Stomach (tissue), 9 donors: Measurements from ENCODE around the gene ABR. TPM values are rescaled to one million over a fixed set of nuclear protein-coding genes. Genes with fewer than 3 reads are reported as not detected.
"Not testable (repeated sequence)": the region's sequence is repeated elsewhere in the genome, so short reads cannot be mapped to it uniquely, and the experiment has no call there.

Source experiments
- DNase-seq, 2 donors: peaks; one replicate each; pipeline versions ENCODE4 v3.0.0 to v3.0.0-alpha.2; 2013 to 2019
- H3K27ac ChIP-seq, 5 donors: fragments of 200-600 bp in 4 of 5; sonication (generic) in 4 of 5; one replicate each; pipeline ENCODE4 v1.5.1; 2013 to 2019; ENCODE audit warnings: mild to moderate bottlenecking in 1 of 5, moderate library complexity in 1 of 5
- H3K27me3 ChIP-seq, 3 donors: fragments of 200-600 bp; sonication (generic); one replicate each; pipeline ENCODE4 v1.5.1; 2017 to 2019; ENCODE audit warnings: mixed run types in 1 of 3
- H3K36me3 ChIP-seq, 4 donors: fragments of 200-600 bp; sonication (generic); 1 replicate in 3 of 4; 2 replicates in 1 of 4; pipeline ENCODE4 v1.5.1; 2016 to 2019
- H3K4me1 ChIP-seq, 4 donors: fragments of 200-600 bp; sonication (generic); one replicate each; pipeline ENCODE4 v1.5.1; 2016 to 2019
- H3K4me3 ChIP-seq, 4 donors: fragments of 200-600 bp; sonication (generic) in 3 of 4; one replicate each; pipeline ENCODE4 v1.5.1; 2016 to 2019; ENCODE audit warnings: mild to moderate bottlenecking in 1 of 4
- H3K9me3 ChIP-seq, 4 donors: fragments of 200-600 bp; sonication (generic); one replicate each; pipeline ENCODE4 v1.5.1; 2016 to 2019
- EP300 ChIP-seq: sonication (generic); formaldehyde crosslinking; IDR thresholded peaks from one replicate; pipeline ENCODE4 v1.6.1; 2017; ENCODE audit warnings: antibody characterized with exemption
- POLR2A ChIP-seq, 4 donors: fragments of 450-650 bp; IDR thresholded peaks; one replicate each; pipeline ENCODE4 v1.6.1; 2016; ENCODE audit warnings: antibody characterized with exemption in 4 of 4, control low read depth in 2 of 4, mild to moderate bottlenecking in 1 of 4, moderate library complexity in 1 of 4
- POLR2AphosphoS5 ChIP-seq, 3 donors: sonication (generic); formaldehyde crosslinking; IDR thresholded peaks; one replicate each; pipeline ENCODE4 v1.6.1; 2016; ENCODE audit warnings: antibody characterized with exemption in 3 of 3
- WGBS, 5 donors: extraction: QIAGEN DNeasy Blood & Tissue Kit in 3 of 5; methylation state at CpG; one replicate each; pipeline versions ENCODE4 v1.1.5 to v1.1.7; 2013 to 2018; 5-methylcytosine and 5-hydroxymethylcytosine counted together
- intact Hi-C: fragments of 100-400 bp; cut with DNase I; formaldehyde crosslinking; loops from one replicate; pipeline ENCODE4 v1.15.1; 2023; ENCODE audit warnings: low total_unique reads
- polyA plus RNA-seq, 3 donors: library from polyadenylated mRNA; stranded (reverse); fragments of 200-250 nt; gene quantifications; one replicate each; pipeline ENCODE4 v1.2.3, GENCODE V29; 2013
- total RNA-seq, 5 donors: library from RNA; depleted of rRNA; stranded (reverse); fragments of >200 nt; gene quantifications; one replicate each; pipeline versions ENCODE4 v1.1.0 to v1.2.3, GENCODE V29; 2014 to 2016
- TF ChIP-seq, protein P1 (sequence below), 7 experiments: fragments of 450-650 bp in 4 of 7; fragments of 200-600 bp in 3 of 7; sonication (generic) in 3 of 7; IDR thresholded peaks; one replicate each; pipeline ENCODE4 v1.5.1; 2016 to 2019; ENCODE audit warnings: antibody characterized with exemption in 7 of 7, control low read depth in 2 of 7, mild to moderate bottlenecking in 1 of 7
- donor health status: healthy with polysubstance abuse.
- donor health status: Bipolar disorder and iron deficiency.
- donor health status: healthy.

The ABR gene
- total and polyA plus RNA-seq, 8 donors = 28.3 to 1,523 (median 73.4) TPM

DNA sequence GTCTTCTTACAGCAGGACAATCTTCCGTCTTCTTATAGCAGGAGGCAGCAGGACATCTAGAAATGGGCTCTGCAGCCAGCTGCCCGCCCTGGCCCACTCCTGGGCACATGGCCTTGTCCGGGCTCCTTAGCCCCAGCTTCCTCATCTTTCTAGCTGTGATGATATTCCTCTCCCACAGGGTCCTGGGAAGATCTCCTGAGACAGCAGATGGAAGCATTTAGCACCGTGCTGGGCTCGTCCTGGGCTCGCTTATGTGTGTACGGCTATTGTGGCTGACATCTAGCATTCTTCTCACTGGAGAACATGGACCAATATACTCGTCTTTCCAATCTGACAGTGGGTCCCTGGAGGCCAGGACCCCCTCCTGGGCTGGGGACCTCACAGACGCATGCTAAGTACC, 134.3 kb downstream of the ABR start:
- DNase-seq = no peak
- no peak overlapping the region for H3K4me3 ChIP-seq
- intact Hi-C loops = no loop called here
- H3K27me3 ChIP-seq = no peaks in the 10 kb centered on the region
- peaks cover 9 to 83% (median 69%) of the 10 kb centered on the region in 4 donors for H3K36me3 ChIP-seq
- H3K9me3 ChIP-seq = no peaks in the 10 kb centered on the region
- no peak overlapping the region for H3K27ac ChIP-seq
- peaks cover 5 to 45% (median 33%) of the 10 kb centered on the region in 4 donors for H3K4me1 ChIP-seq
- TF ChIP-seq EP300 (no peak), POLR2AphosphoS5 (IDR thresholded peaks at IDR 0.05) (no peak), POLR2A (IDR thresholded peaks at IDR 0.05) (no peak)
- TF ChIP-seq, protein P1, sequence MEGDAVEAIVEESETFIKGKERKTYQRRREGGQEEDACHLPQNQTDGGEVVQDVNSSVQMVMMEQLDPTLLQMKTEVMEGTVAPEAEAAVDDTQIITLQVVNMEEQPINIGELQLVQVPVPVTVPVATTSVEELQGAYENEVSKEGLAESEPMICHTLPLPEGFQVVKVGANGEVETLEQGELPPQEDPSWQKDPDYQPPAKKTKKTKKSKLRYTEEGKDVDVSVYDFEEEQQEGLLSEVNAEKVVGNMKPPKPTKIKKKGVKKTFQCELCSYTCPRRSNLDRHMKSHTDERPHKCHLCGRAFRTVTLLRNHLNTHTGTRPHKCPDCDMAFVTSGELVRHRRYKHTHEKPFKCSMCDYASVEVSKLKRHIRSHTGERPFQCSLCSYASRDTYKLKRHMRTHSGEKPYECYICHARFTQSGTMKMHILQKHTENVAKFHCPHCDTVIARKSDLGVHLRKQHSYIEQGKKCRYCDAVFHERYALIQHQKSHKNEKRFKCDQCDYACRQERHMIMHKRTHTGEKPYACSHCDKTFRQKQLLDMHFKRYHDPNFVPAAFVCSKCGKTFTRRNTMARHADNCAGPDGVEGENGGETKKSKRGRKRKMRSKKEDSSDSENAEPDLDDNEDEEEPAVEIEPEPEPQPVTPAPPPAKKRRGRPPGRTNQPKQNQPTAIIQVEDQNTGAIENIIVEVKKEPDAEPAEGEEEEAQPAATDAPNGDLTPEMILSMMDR (IDR thresholded peaks at IDR 0.05) = no peak
- 85 to 91% (median 87%) methylated on average over 9 of the region's 9 CpGs for WGBS, 5 donors

- H3K27me3 ChIP-seq, intact Hi-C loops, H3K4me3 ChIP-seq, H3K9me3 ChIP-seq, DNase-seq: not testable (repeated sequence)
- Histone ChIP-seq H3K4me1 (peaks cover 13 to 55% (median 43%) of the 10 kb centered on the region in 4 donors), H3K27ac (peak overlapping the region; percentile 26 to 65 (median 54)), H3K36me3 (peaks cover 0 to 82% (median 60%) of the 10 kb centered on the region in 4 donors)
- WGBS, 5 donors = 85 to 93% (median 91%) methylated on average over 12 to 13 of the region's 13 CpGs
Observed at GRCh38 chr17:1044387-1045009, 135.3 kb downstream of the ABR start.

GRCh38 chr17:1043601-1044251, 136.1 kb downstream of the ABR start:
- WGBS, 5 donors = 44 to 65% (median 52%) methylated on average over 6 to 21 of the region's 21 CpGs
- peak overlapping the region in 1 of 4 donors; percentile 12 for H3K4me3 ChIP-seq
- H3K4me1 ChIP-seq = peaks cover 17 to 62% (median 47%) of the 10 kb centered on the region in 4 donors
- H3K36me3 ChIP-seq = peaks cover 0 to 76% (median 57%) of the 10 kb centered on the region in 4 donors
- intact Hi-C loops = no loop called here
- peak overlapping the region; percentile 26 to 65 (median 54) for H3K27ac ChIP-seq
- peak in 1 of 2 donors; percentile 84 for DNase-seq
- no peaks in the 10 kb centered on the region for H3K27me3 ChIP-seq
- H3K9me3 ChIP-seq = no peaks in the 10 kb centered on the region
- TF ChIP-seq, protein P1 (IDR thresholded peaks at IDR 0.05) = no peak
- TF ChIP-seq POLR2AphosphoS5 (IDR thresholded peaks at IDR 0.05) (no peak), EP300 (no peak)

- Histone ChIP-seq H3K4me1 (peaks cover 17 to 51% (median 40%) of the 10 kb centered on the region in 4 donors), H3K27ac (no peak overlapping the region), H3K4me3 (no peak overlapping the region), H3K36me3 (peaks cover 0 to 74% (median 56%) of the 10 kb centered on the region in 4 donors), H3K9me3 (no peaks in the 10 kb centered on the region), H3K27me3 (no peaks in the 10 kb centered on the region)
- intact Hi-C loops = no loop called here
- TF ChIP-seq POLR2A (IDR thresholded peaks at IDR 0.05) = no peak
- TF ChIP-seq POLR2AphosphoS5 (IDR thresholded peaks at IDR 0.05) = no peak
- TF ChIP-seq, protein P1 (IDR thresholded peaks at IDR 0.05) = no peak
- 88 to 96% (median 95%) methylated on average over 19 of the region's 19 CpGs for WGBS, 5 donors
- DNase-seq = no peak
Observed at GRCh38 chr17:1042486-1042885, 137.3 kb downstream of the ABR start.

- TF ChIP-seq POLR2AphosphoS5 (IDR thresholded peaks at IDR 0.05) (no peak), EP300 (no peak), POLR2A (IDR thresholded peaks at IDR 0.05) (no peak)
- TF ChIP-seq, protein P1 (IDR thresholded peaks at IDR 0.05) = no peak
- no peaks in the 10 kb centered on the region for H3K27me3 ChIP-seq
- no peak overlapping the region for H3K27ac ChIP-seq
- no peaks in the 10 kb centered on the region for H3K9me3 ChIP-seq
- DNase-seq = no peak
- no peak overlapping the region for H3K4me3 ChIP-seq
- peaks cover 0 to 73% (median 53%) of the 10 kb centered on the region in 4 donors for H3K36me3 ChIP-seq
- intact Hi-C loops = no loop called here
- 91 to 98% (median 94%) methylated on average over 9 of the region's 9 CpGs for WGBS, 5 donors
- peaks cover 17 to 47% (median 34%) of the 10 kb centered on the region in 4 donors for H3K4me1 ChIP-seq
Observed at GRCh38 chr17:1041746-1042145, 138.0 kb downstream of the ABR start.
